Activated naive CD4-positive, alpha-beta T cell treated with anti-CD3 and anti-CD28 coated beads for 36 hours (primary cell): ENCODE data around the gene NUCB1. TPM values are rescaled to one million over a fixed set of nuclear protein-coding genes. Genes with fewer than 3 reads are reported as not detected.

Experiments
- CTCF ChIA-PET: fragments of 350-600 bp; sonication (Branson Sonifier 250); formaldehyde crosslinking; loops from one replicate; lab custom pipeline; 2021; ENCODE audit warnings: antibody characterized with exemption; lab: Charles Lee
- DNase-seq: peaks from one replicate; pipeline ENCODE4 v3.0.0-alpha.2; 2020
- H3K27ac Mint-ChIP-seq: one replicate; pipeline ENCODE4 v1.8.0; 2021; ENCODE audit warnings: mild to moderate bottlenecking, mixed read lengths
- H3K27me3 Mint-ChIP-seq: one replicate; pipeline ENCODE4 v1.8.0; 2021; ENCODE audit warnings: low read depth, mixed read lengths
- H3K36me3 Mint-ChIP-seq: one replicate; pipeline ENCODE4 v1.8.0; 2021; ENCODE audit warnings: low read depth, mixed read lengths
- H3K4me1 Mint-ChIP-seq: one replicate; pipeline ENCODE4 v1.8.0; 2021; ENCODE audit warnings: low read depth, mixed read lengths
- H3K4me3 Mint-ChIP-seq: one replicate; pipeline ENCODE4 v1.8.0; 2021; ENCODE audit warnings: mild to moderate bottlenecking, moderate library complexity, mixed read lengths
- H3K9me3 Mint-ChIP-seq: one replicate; pipeline ENCODE4 v1.8.0; 2021; ENCODE audit warnings: mixed read lengths
- intact Hi-C: fragments of 100-400 bp; cut with micrococcal nuclease; formaldehyde crosslinking; loops from one replicate; pipeline ENCODE4 v1.15.1; 2023
- total RNA-seq, 2 experiments: library from RNA; stranded (reverse); gene quantifications; one replicate each; pipeline ENCODE4 v1.2.3, GENCODE V29; 2021

The NUCB1 gene
- total RNA-seq, 2 experiments from 2014 or later, result 172 to 182 TPM

DNA sequence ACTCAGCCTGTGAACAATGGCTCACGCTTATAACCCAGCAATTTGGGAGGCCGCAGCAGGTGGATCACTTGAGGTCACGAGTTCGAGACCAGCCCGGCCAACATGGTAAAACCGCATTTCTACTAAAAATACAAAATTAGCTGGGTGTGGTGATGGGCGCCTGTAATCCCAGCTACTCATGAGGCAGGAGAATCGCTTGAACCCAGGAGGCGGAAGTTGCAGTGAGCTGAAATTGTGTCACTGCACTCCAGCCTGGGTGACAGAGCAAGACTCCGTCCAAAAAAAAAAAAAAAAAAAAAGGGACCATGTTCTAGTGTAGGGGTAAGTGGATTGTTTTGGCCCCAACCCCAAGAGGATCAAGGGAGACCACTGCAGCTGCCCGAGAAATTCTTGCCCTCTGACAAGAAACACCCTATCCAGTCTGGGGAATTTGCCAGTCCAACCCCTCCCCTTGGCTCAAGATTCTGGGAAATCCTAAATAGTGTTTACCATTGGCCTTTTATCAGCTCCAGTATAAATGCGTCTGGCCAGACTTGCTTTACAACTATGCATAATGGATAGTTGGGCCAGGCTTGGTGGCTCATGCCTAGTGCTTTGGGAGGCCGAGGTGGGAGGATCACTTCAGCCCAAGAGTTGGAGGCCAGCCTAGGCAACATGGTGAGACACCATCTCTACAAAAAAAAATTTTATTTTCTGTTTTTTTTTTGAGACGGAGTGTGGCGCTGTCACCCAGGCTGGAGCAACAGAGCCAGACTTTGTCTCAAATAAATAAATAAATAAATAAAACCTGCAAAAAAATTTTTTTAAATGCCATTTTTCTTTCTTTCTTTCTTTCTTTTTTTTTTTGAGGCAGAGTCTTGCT lies 28.3 kb downstream of the NUCB1 start:
- CTCF ChIA-PET, result interaction anchor here (1.2 kb wide), 1 partner anchor 85 kb away, joined by 3 read pairs; no protein-coding TSS in a partner anchor
- intact Hi-C loops, result loop anchor here (1.0 kb wide), 1 partner anchor 42 kb away; no protein-coding TSS in a partner anchor
- H3K27ac Mint-ChIP-seq, result no peak overlapping the region
- H3K4me3 Mint-ChIP-seq, result no peak overlapping the region
- peaks cover 9% of the 10 kb centered on the region for H3K4me1 Mint-ChIP-seq
- DNase-seq, result no peak
- no peaks in the 10 kb centered on the region for H3K36me3 Mint-ChIP-seq
- H3K9me3 Mint-ChIP-seq, result no peaks in the 10 kb centered on the region
- H3K27me3 Mint-ChIP-seq, result no peaks in the 10 kb centered on the region

DNA sequence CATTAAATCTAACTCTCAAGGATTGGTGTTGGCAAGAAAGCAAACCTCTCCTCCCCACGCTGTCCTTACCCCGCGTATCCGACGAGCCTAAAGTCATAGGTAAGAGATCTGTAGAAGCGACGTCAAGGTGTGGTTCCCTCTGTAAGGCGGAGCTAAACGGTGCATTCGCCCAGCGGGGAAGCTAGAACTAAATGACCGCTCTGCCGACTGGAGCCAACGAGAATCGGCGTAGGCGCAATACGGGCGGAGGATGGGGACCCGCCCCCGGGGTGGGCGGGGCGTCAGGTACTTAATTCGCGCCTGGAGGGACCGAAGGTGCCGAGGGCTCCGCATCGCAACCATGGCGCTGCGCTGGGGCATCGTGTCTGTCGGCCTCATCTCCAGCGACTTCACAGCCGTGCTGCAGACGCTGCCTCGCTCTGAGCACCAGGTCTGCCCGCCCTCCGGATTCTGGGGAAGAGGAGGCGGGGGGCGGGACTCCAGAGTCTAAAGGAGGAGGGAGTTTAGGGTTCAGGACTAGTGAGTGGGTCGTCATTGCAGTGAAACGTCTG lies 33.3 kb downstream of the NUCB1 start, which contains the start of gene DHDH:
Gene DHDH (plus strand): TSS at position 318 of the 551 bp plus-strand sequence. CDS start 23 bp downstream, at position 341.
- H3K27ac Mint-ChIP-seq, result peak within 1 kb of the TSS; percentile 4
- H3K4me1 Mint-ChIP-seq, result peaks cover 7% of the 10 kb centered on the region
- DNase-seq, result peak; percentile 91
- H3K27me3 Mint-ChIP-seq, result no peaks in the 10 kb centered on the region
- peak within 1 kb of the TSS; percentile 83 for H3K4me3 Mint-ChIP-seq
- intact Hi-C loops, result loop anchor here (2.0 kb wide), 3 partner anchors 31 to 61 kb away; partner anchors contain the start of genes FTL, NUCB1 and PPP1R15A
- no peaks in the 10 kb centered on the region for H3K9me3 Mint-ChIP-seq
- CTCF ChIA-PET, result interaction anchor here (0.6 to 1.6 kb wide), 4 partner anchors 18 to 60 kb away, joined by 3 to 8 read pairs (median 4); partner anchors contain the start of genes GYS1 and RUVBL2
- no peaks in the 10 kb centered on the region for H3K36me3 Mint-ChIP-seq

DNA sequence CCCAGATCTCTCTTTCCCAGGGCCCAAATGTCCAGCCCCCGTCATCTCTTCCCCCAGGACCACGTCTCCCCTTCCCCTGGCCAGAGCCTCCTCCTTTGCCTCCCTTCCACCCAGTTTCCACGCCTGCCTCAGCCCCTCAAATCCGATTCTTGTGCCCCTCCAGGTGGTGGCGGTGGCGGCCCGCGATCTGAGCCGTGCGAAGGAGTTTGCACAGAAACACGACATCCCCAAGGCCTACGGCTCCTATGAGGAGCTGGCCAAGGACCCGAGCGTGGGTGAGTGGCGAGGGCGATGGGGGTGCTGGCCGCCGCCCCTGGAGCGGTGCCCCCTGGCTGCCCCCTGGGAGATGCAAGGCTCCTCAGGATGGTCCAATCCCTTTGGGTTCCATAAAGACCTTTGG lies 34.7 kb downstream of the NUCB1 start:
- no peaks in the 10 kb centered on the region for H3K9me3 Mint-ChIP-seq
- CTCF ChIA-PET, result no interaction called here
- H3K27ac Mint-ChIP-seq, result no peak overlapping the region

DNA sequence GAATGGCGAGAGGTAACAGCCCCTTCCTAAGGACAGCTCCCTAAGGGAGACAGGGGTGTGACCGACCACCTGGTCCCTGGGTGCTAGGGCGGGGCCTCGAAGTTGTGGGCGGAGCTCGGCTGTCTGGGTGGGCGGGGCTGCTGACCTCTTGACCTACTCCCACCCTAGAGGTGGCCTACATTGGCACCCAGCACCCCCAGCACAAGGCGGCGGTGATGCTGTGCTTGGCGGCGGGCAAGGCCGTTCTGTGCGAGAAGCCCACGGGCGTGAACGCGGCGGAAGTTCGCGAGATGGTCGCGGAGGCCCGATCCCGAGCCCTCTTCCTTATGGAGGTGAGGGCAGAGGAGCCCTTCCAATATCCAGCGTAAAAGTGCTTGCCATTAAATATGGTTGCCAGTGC lies 35.8 kb downstream of the NUCB1 start:
- no peak for DNase-seq
- Mint-ChIP-seq H3K9me3 (peaks cover 2% of the 10 kb centered on the region), H3K27me3 (no peaks in the 10 kb centered on the region), H3K36me3 (peaks cover 7% of the 10 kb centered on the region), H3K4me3 (no peak overlapping the region), H3K4me1 (peaks cover 7% of the 10 kb centered on the region), H3K27ac (no peak overlapping the region)
- intact Hi-C loops, result no loop called here
- CTCF ChIA-PET, result no interaction called here

More for the DNA sequence above, 34.7 kb downstream of the NUCB1 start:
- intact Hi-C loops, result no loop called here
- H3K4me3 Mint-ChIP-seq, result no peak overlapping the region
- DNase-seq, result no peak
- H3K4me1 Mint-ChIP-seq, result peaks cover 7% of the 10 kb centered on the region
- no peaks in the 10 kb centered on the region for H3K27me3 Mint-ChIP-seq
- H3K36me3 Mint-ChIP-seq, result peaks cover 3% of the 10 kb centered on the region

DNA sequence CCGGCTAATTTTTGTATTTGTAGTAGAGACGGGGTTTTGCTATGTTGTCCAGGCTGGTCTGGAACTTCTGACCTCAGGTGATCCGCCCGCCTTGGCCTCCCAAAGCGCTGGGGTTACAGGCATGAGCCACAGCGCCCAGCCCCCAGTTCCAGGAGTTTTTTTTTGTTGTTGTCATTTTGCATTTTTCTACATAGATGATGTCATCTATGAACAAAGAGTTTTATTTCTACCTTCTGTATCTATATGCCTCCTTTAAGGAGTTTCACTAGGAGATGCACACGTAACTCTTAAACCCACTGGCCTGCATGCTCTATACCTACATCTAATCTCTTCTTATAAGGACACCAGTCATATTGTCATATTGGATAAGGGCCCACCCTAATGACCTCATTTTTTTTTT lies 38.1 kb downstream of the NUCB1 start:
- CTCF ChIA-PET, result interaction anchor here (0.7 kb wide), 1 partner anchor 32 kb away, joined by 3 read pairs; no protein-coding TSS in a partner anchor
- intact Hi-C loops, result no loop called here

DNA sequence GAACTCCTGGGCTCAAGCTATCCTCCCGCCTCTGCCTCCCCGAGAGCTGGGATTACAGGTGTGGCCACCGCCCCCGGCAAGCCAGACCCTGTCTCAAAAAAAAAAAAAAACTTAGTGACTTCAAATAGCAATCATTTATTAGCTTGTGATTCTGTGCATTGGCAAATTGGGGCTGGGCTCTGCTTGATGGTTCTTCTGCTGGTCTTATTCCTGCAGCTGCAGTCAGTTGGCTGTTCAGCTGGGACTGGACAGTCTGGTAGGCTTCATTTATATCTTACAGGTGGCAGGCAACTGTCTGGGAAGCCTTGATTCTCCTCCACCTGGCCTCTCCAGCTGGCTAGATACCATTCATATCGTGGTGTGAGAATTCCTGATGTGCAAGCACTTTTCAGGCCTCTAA lies 40.8 kb downstream of the NUCB1 start:
- H3K4me1 Mint-ChIP-seq, result no peaks in the 10 kb centered on the region
- no peak for DNase-seq
- no peak overlapping the region for H3K27ac Mint-ChIP-seq
- CTCF ChIA-PET, result interaction anchor here (0.7 kb wide), 2 partner anchors 26 to 152 kb away, joined by 3 to 4 read pairs; no protein-coding TSS in a partner anchor
- peaks cover 6% of the 10 kb centered on the region for H3K9me3 Mint-ChIP-seq
- no peak overlapping the region for H3K4me3 Mint-ChIP-seq
- peaks cover 12% of the 10 kb centered on the region for H3K36me3 Mint-ChIP-seq
- no peaks in the 10 kb centered on the region for H3K27me3 Mint-ChIP-seq
- intact Hi-C loops, result no loop called here

More for the DNA sequence above, 38.1 kb downstream of the NUCB1 start:
- no peaks in the 10 kb centered on the region for H3K27me3 Mint-ChIP-seq
- H3K36me3 Mint-ChIP-seq, result peaks cover 12% of the 10 kb centered on the region
- peaks cover 5% of the 10 kb centered on the region for H3K4me1 Mint-ChIP-seq
- no peak overlapping the region for H3K27ac Mint-ChIP-seq
- no peak for DNase-seq
- H3K4me3 Mint-ChIP-seq, result no peak overlapping the region
- H3K9me3 Mint-ChIP-seq, result peaks cover 6% of the 10 kb centered on the region

DNA sequence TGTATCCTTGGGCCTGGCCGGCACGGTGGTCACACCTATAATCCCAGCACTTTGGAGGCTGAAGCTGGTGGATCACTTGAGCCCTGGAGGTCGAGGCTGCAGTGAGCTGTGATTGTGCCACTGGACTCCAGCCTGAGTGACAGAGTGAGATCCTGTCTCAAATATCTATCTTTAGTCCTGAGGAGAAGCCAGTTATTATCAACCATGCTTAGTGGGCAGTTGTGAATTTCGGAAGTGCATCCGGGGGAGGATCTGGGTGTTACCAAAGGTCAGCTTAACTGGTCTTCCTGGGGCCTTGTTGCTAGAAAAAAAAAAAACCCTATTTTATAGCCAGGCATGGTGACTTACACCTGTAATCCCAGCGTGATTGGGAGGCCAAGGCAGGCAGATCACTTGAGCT lies 43.0 kb downstream of the NUCB1 start:
- Mint-ChIP-seq H3K36me3 (peaks cover 12% of the 10 kb centered on the region), H3K27me3 (no peaks in the 10 kb centered on the region), H3K4me3 (no peak overlapping the region), H3K4me1 (no peaks in the 10 kb centered on the region), H3K9me3 (peaks cover 10% of the 10 kb centered on the region), H3K27ac (no peak overlapping the region)
- CTCF ChIA-PET, result no interaction called here
- intact Hi-C loops, result no loop called here
- no peak for DNase-seq

DNA sequence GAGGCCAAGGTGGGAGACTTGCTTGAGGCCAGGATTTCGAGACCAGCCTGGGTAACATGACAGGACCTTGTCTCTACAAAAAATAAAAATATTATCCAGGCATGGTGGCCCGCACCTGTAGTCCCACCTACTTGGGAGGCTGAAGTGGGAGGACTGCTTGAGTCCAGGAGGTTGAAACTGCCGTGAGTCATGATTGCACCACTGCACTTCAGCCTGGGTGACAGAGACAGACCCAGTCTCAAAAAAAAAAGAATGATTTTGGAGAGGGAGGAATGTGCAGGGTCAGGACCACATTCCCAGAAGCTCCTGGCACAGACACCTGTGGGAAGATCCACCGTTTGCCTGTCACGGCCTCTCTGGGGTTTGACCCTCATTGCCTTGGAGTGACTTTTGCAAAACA lies 45.3 kb downstream of the NUCB1 start:
- DNase-seq, result no peak
- intact Hi-C loops, result no loop called here
- peaks cover 10% of the 10 kb centered on the region for H3K9me3 Mint-ChIP-seq
- no peak overlapping the region for H3K4me3 Mint-ChIP-seq
- no peak overlapping the region for H3K27ac Mint-ChIP-seq
- CTCF ChIA-PET, result interaction anchor here (0.6 kb wide), 1 partner anchor 9 kb away, joined by 3 read pairs; the partner anchor contains the start of gene BAX
- H3K4me1 Mint-ChIP-seq, result no peaks in the 10 kb centered on the region
- peaks cover 8% of the 10 kb centered on the region for H3K36me3 Mint-ChIP-seq
- no peaks in the 10 kb centered on the region for H3K27me3 Mint-ChIP-seq

DNA sequence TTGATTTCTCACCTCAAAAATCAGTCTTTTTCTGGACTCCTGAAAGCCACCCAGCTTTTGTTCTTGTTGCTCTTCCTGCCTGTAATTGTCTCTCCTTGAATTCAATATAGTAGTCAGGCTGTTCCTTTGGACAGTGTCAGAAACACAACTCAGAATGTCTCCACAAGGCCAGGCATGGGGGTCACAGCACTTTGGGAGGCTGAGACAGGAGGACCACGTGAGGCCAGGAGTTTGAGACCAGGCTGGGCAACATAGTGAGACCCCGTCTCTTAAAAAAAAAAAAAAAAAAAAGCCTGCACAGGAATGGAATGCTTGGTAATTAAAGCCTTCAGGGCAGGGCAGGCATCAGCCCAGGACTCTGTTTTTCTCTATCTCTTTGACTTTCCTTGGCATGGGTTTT lies 45.7 kb downstream of the NUCB1 start:
- H3K27me3 Mint-ChIP-seq, result no peaks in the 10 kb centered on the region
- no peaks in the 10 kb centered on the region for H3K4me1 Mint-ChIP-seq
- peaks cover 5% of the 10 kb centered on the region for H3K36me3 Mint-ChIP-seq
- CTCF ChIA-PET, result interaction anchor here (0.6 kb wide), 1 partner anchor 9 kb away, joined by 3 read pairs; the partner anchor contains the start of gene BAX
- peaks cover 8% of the 10 kb centered on the region for H3K9me3 Mint-ChIP-seq
- intact Hi-C loops, result no loop called here
- no peak overlapping the region for H3K27ac Mint-ChIP-seq
- DNase-seq, result no peak
- H3K4me3 Mint-ChIP-seq, result no peak overlapping the region

DNA sequence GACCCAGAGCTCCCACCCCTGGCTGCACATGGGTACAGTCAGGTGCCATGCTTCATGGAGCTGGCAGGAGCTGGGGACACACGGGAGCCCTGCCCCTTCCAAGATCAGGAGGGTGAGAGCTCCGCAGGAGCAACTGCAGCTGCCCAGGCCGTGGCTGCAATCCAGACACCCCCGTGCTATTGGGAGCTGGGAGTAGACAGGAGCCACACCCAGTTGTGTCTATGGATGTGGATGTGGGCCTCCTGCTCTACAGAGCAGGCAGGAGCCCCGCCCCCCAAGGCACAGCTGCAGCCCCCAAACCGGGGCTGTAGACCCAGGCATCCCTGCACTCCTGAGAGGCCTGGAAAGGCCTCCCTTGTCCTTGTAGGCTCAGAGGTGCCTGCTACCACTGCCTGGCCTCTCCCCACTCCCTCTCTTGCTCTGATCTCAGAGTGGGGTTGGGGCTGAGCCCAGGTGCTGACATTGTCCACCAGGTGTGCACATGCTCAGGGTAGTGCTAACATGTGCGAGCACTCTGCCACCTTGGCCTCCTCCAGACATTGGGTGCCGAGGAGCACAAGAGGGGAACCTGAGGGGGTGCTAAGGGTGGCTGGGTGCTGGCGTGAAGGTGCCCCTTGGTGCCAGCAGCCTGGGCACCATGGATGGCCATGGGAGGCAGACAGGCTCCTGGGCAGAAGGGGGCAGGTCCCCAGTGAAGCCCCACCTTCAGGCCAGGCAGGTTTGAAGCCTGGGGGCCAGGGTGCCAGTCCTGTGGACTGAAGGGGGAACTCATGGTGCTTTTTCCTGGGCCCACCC lies 46.5 kb downstream of the NUCB1 start:
- no peak for DNase-seq
- Mint-ChIP-seq H3K4me3 (no peak overlapping the region), H3K4me1 (no peaks in the 10 kb centered on the region), H3K27ac (no peak overlapping the region), H3K9me3 (peaks cover 4% of the 10 kb centered on the region), H3K27me3 (no peaks in the 10 kb centered on the region), H3K36me3 (no peaks in the 10 kb centered on the region)
- intact Hi-C loops, result no loop called here
- CTCF ChIA-PET, result no interaction called here

DNA sequence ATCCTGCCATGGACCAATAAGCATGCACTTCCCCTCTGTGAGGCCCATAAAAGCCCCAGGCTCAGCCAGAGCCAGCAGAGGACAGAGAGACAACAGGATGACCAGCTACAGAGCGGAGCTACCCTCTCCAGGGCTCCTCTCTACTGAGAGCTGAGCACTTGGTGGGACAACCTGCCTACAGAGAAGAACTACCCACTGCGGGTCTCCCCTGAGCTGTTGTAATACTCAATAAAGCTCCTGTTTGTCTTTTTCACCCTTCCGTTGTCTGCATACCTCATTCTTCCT lies 47.1 kb downstream of the NUCB1 start:
- Mint-ChIP-seq H3K4me1 (no peaks in the 10 kb centered on the region), H3K27me3 (no peaks in the 10 kb centered on the region), H3K36me3 (no peaks in the 10 kb centered on the region), H3K4me3 (no peak overlapping the region), H3K27ac (no peak overlapping the region), H3K9me3 (peaks cover 4% of the 10 kb centered on the region)
- intact Hi-C loops, result no loop called here
- CTCF ChIA-PET, result interaction anchor here (0.5 kb wide), 1 partner anchor 25 kb away, joined by 3 read pairs; no protein-coding TSS in a partner anchor
- no peak for DNase-seq

DNA sequence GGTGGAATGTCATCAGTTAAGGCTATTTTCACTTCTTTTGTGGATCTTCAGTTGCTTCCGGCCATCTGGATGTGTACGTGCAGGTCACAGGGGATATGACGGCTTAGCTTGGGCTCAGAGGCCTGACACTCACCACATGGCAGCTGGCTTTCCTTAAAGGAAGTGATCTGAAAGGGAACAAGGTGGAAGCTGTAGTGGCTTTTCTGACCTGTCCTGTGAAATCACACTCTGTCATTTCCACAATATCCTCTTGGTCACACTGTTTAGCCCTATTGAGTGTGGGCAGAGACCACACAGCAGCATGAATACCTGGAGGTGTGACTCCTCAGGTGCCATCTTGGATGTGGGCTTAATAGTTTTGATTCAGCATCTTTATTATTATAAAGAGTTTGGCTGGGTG lies 50.0 kb downstream of the NUCB1 start:
- no peak for DNase-seq
- H3K9me3 Mint-ChIP-seq, result peaks cover 4% of the 10 kb centered on the region
- no peak overlapping the region for H3K27ac Mint-ChIP-seq
- peaks cover 1% of the 10 kb centered on the region for H3K36me3 Mint-ChIP-seq
- H3K4me1 Mint-ChIP-seq, result peaks cover 4% of the 10 kb centered on the region
- H3K4me3 Mint-ChIP-seq, result no peak overlapping the region
- CTCF ChIA-PET, result interaction anchor here (1.0 kb wide), 1 partner anchor 155 kb away, joined by 3 read pairs; no protein-coding TSS in a partner anchor
- H3K27me3 Mint-ChIP-seq, result no peaks in the 10 kb centered on the region
- intact Hi-C loops, result no loop called here
